Activated CD8-positive, alpha-beta memory T cell treated with anti-CD3 and anti-CD28 coated beads, Interleukin-2, amount 10 ng/mL, durations not matched to agents 7 days and 5 days (primary cell): ENCODE measurements around the gene PPP1CC. TPM values are rescaled to one million over a fixed set of nuclear protein-coding genes. Genes with fewer than 3 reads are reported as not detected.
"Not testable (repeated sequence)": the region's sequence is repeated elsewhere in the genome, so short reads cannot be mapped to it uniquely, and the experiment has no call there.

Source experiments
- ATAC-seq: fragments of 150-1000 bp; cut with Tn5 transposase; one replicate; pipeline ENCODE4 v1.10.0; 2021; ENCODE audit warnings: moderate library complexity
- CTCF ChIA-PET: fragments of 350-600 bp; sonication (Branson Sonifier 250); formaldehyde crosslinking; loops from one replicate; lab custom pipeline; 2021; ENCODE audit warnings: antibody characterized with exemption; lab: Charles Lee
- DNase-seq: peaks from one replicate; pipeline ENCODE4 v3.0.0-alpha.2; 2020
- H3K27ac Mint-ChIP-seq: one replicate; pipeline ENCODE4 v1.8.0; 2021; ENCODE audit warnings: mild to moderate bottlenecking, mixed read lengths
- H3K27me3 Mint-ChIP-seq: one replicate; pipeline ENCODE4 v1.8.0; 2021; ENCODE audit warnings: mixed read lengths
- H3K36me3 Mint-ChIP-seq: one replicate; pipeline ENCODE4 v1.8.0; 2021; ENCODE audit warnings: mild to moderate bottlenecking, mixed read lengths
- H3K4me1 Mint-ChIP-seq: one replicate; pipeline ENCODE4 v1.8.0; 2021; ENCODE audit warnings: mixed read lengths
- H3K4me3 Mint-ChIP-seq: one replicate; pipeline ENCODE4 v1.8.0; 2021; ENCODE audit warnings: mild to moderate bottlenecking, moderate library complexity, mixed read lengths
- H3K9me3 Mint-ChIP-seq: one replicate; pipeline ENCODE4 v1.8.0; 2022; ENCODE audit warnings: low read depth, mixed read lengths
- total RNA-seq, 2 experiments: library from RNA; stranded (reverse); gene quantifications; one replicate each; pipeline ENCODE4 v1.2.3, GENCODE V29; 2021

PPP1CC gene
- total RNA-seq, 2 experiments from 2014 or later: 174 to 200 TPM

DNA sequence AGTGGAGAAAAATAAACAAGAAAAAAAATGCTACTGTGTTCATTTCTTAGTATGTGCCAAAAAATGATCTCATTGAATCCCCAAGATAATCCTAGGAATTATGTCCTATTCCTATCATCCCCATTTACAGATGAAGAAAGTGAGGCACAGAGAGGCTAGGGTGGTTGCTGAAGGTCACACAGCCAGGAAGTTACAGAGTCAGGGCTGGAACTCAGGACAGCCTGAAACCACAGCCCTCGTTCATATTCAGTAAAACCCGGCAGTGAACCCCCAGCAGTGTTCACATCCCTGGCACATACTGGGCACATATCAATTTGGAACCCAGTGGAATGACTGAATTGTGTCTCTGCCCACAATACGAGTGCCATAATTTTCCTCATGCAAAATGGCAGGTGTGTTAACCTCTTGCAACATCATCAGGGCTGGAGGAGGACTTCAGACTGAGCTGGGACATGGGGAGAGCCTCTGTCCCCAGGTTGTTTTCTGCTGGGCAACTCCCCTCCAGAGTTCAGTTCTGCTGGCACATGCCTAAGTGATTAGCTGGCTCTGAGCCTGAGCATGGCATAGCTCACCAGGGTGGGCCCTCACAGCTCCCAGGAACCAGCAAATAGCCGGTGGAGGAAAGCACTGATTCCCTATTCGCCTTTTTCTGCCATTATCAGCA, 2.0 kb upstream of the PPP1CC start:
- CTCF ChIA-PET: interaction anchor here (1.3 kb wide), 1 partner anchor 17 kb away, joined by 3 read pairs; no protein-coding TSS in a partner anchor

DNA sequence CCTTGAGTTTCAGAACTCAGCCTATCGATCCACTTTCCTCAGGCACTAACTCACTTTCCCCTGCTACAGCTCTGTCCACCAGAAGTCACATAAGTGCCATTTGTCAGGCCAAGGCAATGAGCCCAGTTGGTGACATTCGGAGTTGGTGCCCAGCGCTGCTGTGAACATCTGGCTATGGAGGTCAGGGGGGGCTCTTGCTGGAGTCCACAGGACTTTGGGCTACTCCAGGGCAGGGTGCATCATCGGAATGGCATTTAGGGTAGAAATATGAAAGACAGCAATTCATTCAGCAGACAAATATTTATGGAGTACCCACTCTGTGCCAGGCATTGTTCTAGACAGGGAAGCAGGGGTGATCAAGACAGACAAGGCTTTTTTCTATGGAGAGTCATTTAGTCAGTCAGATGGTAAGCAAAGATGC, 1.5 kb upstream of the PPP1CC start:
- DNase-seq: no peak
- H3K27ac Mint-ChIP-seq: no peak overlapping the region
- CTCF ChIA-PET: interaction anchor here (1.3 kb wide), 1 partner anchor 16 kb away, joined by 3 read pairs; no protein-coding TSS in a partner anchor

More for the DNA sequence above, 2.0 kb upstream of the PPP1CC start:
- H3K36me3 Mint-ChIP-seq: peaks cover 18% of the 10 kb centered on the region
- no peak overlapping the region for H3K4me3 Mint-ChIP-seq
- ATAC-seq: no peak
- H3K9me3 Mint-ChIP-seq: no peaks in the 10 kb centered on the region
- H3K27ac Mint-ChIP-seq: no peak overlapping the region
- H3K4me1 Mint-ChIP-seq: peaks cover 21% of the 10 kb centered on the region
- H3K27me3 Mint-ChIP-seq: no peaks in the 10 kb centered on the region
- no peak for DNase-seq

GRCh38 chr12:110743571-110744093, 941 bp upstream of the PPP1CC start:
- no peaks in the 10 kb centered on the region for H3K9me3 Mint-ChIP-seq
- peaks cover 31% of the 10 kb centered on the region for H3K4me1 Mint-ChIP-seq
- DNase-seq (no peak), ATAC-seq (no peak)
- no peaks in the 10 kb centered on the region for H3K27me3 Mint-ChIP-seq
- H3K27ac Mint-ChIP-seq: peak overlapping the region; percentile 84
- CTCF ChIA-PET: interaction anchor here (0.5 to 1.3 kb wide), 3 partner anchors 16 to 144 kb away, joined by 3 to 4 read pairs (median 3); no protein-coding TSS in a partner anchor
- peak overlapping the region; percentile 99 for H3K4me3 Mint-ChIP-seq
- peaks cover 23% of the 10 kb centered on the region for H3K36me3 Mint-ChIP-seq

More for the DNA sequence above, 1.5 kb upstream of the PPP1CC start:
- Mint-ChIP-seq H3K9me3 (no peaks in the 10 kb centered on the region), H3K4me1 (peaks cover 27% of the 10 kb centered on the region), H3K27me3 (no peaks in the 10 kb centered on the region), H3K4me3 (peak overlapping the region; percentile 99), H3K36me3 (peaks cover 22% of the 10 kb centered on the region)
- ATAC-seq: no peak

DNA sequence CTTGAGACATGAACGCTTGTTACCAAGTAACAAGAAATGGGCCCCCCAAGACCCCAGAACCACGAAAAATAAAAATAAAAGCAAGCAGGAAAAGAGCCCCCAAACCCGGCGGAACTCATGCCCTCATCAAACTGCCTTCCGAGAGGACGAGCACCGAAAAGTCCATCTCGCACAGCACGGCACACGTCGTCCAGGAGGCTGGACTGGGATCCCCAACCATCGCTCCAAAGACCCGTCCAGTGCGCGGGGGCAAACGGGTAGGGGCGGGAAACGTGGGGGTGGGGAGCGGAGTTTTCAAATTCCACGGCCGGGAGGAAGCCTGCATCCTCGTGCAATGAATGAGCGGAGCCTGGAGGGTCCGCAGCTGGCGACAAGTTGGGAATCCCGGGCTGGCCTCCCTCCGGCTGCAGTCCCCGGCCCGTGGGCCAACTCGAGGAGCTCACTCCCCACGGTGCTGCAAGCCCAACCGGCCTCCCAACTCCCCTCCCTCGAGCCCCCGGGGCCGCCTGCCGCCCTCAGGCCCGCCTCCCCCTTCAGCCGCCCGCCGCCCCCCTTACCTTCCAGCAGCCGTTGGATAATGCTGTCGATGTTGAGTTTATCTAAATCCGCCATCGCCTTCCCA, 484 bp downstream of the PPP1CC start:
- CTCF ChIA-PET: interaction anchor here (0.8 to 1.4 kb wide), 5 partner anchors 36 to 311 kb away, joined by 3 to 8 read pairs (median 4); partner anchors contain the start of gene ARPC3
- no peaks in the 10 kb centered on the region for H3K9me3 Mint-ChIP-seq
- DNase-seq (no peak), ATAC-seq (peak; percentile 24)
- H3K4me3 Mint-ChIP-seq: peak overlapping the region; percentile 99
- peak overlapping the region; percentile 99 for H3K27ac Mint-ChIP-seq
- H3K4me1 Mint-ChIP-seq: peaks cover 44% of the 10 kb centered on the region
- H3K27me3 Mint-ChIP-seq: no peaks in the 10 kb centered on the region
- H3K36me3 Mint-ChIP-seq: peaks cover 27% of the 10 kb centered on the region

DNA sequence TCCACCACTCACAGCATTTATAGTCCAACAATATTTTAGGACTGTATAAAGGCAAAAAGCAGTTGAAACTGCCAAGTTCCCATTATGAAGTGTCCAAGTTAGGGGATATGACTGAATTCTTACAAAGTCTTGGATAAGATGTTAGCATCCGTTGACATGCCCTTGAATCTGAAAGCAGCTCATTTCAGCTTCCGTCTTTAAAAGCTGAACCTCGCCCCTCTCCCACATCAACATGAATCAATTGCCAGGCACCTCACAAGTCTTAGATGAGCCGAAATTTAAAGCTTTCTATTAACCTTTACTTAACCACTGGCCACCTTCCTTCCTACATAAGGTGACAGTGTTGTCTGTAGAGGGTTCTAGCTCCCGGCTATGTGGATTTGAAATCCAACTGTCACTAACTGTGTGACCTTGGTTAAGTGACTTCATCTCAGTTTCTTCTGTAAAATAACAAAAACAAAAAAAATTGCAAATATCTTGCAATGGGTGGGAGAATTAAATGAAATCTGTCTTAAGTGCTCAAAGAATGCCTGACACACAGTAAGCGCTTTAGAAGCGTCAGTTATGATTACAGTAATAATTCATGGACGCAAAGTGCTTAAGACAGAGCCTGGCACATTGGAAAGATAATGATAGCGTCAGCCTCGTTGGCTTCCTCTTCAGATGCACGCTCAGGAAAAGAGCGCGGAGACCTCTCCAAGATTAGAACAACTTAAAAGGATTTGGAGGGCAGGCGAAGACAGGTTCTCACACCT, 1.2 kb downstream of the PPP1CC start:
- Mint-ChIP-seq H3K4me3 (peak overlapping the region; percentile 99), H3K4me1 (peaks cover 50% of the 10 kb centered on the region), H3K27me3 (no peaks in the 10 kb centered on the region), H3K27ac (peak overlapping the region; percentile 99), H3K9me3 (no peaks in the 10 kb centered on the region), H3K36me3 (peaks cover 32% of the 10 kb centered on the region)
- ATAC-seq: no peak
- DNase-seq: peak; percentile 58
- CTCF ChIA-PET: interaction anchor here (0.6 to 2.9 kb wide), 7 partner anchors 11 to 310 kb away, joined by 3 to 12 read pairs (median 4); partner anchors contain the start of genes ARPC3, FAM216A and GPN3

GRCh38 chr12:110739894-110740293, 2.8 kb downstream of the PPP1CC start:
- Mint-ChIP-seq H3K9me3 (no peaks in the 10 kb centered on the region), H3K27me3 (no peaks in the 10 kb centered on the region), H3K27ac (peak overlapping the region; percentile 89), H3K4me3 (peak overlapping the region; percentile 99), H3K36me3 (peaks cover 42% of the 10 kb centered on the region), H3K4me1 (peaks cover 62% of the 10 kb centered on the region)
- CTCF ChIA-PET: interaction anchor here (0.8 to 2.9 kb wide), 5 partner anchors 9 to 309 kb away, joined by 3 to 12 read pairs (median 4); no protein-coding TSS in a partner anchor
- peak; percentile 21 for ATAC-seq
- no peak for DNase-seq

DNA sequence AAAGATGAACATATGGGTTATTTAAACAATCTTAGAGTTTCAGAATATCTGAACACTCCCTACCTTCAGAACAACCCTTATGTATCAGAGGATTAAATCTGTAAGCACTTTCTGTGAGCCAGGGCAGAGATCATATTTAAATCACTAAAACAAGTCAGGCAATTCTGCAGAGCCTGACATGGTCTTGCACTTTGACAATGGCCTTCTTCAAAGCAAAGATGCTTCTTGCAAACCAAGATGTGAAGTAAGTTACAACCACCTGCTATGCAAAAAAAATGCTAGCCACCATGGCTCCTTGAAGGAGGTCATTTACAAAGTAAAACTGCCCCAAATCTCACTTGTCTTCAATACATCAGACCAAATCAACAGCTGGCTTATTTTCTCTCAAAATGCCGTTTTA, 3.2 kb downstream of the PPP1CC start:
- Mint-ChIP-seq H3K9me3 (no peaks in the 10 kb centered on the region), H3K36me3 (peaks cover 45% of the 10 kb centered on the region), H3K4me1 (peaks cover 65% of the 10 kb centered on the region), H3K4me3 (peak overlapping the region; percentile 99), H3K27ac (peak overlapping the region; percentile 89), H3K27me3 (no peaks in the 10 kb centered on the region)
- no peak for ATAC-seq
- DNase-seq: no peak
- CTCF ChIA-PET: interaction anchor here (0.8 to 2.9 kb wide), 5 partner anchors 9 to 308 kb away, joined by 3 to 12 read pairs (median 4); no protein-coding TSS in a partner anchor

DNA sequence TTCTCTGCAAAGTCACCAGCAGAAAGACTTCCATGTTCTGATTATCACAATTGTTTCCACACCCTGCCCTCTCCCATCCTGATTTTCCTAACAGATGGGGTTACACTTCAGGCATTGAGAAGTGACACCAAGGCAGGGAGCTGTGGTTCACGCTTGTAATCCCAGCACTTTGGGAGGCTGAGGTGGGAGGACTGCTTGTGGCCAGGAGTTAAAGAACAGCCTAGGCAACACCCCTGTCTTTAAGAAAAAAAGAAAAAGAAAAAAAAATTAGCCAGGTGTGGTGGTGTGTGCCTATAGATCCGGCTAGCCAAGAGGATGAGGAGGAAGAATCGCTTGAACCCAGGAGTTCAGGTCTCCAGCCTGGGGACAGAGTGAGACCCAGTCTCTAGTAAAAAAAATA, 5.2 kb downstream of the PPP1CC start:
- H3K4me3 Mint-ChIP-seq: peak overlapping the region; percentile 72
- no peaks in the 10 kb centered on the region for H3K27me3 Mint-ChIP-seq
- H3K36me3 Mint-ChIP-seq: peaks cover 53% of the 10 kb centered on the region

GRCh38 chr12:110737016-110737415, 5.7 kb downstream of the PPP1CC start:
- not testable (repeated sequence) for H3K27me3 Mint-ChIP-seq, ATAC-seq, DNase-seq, H3K9me3 Mint-ChIP-seq
- CTCF ChIA-PET: interaction anchor here (0.7 to 2.2 kb wide), 4 partner anchors 9 to 45 kb away, joined by 3 to 9 read pairs (median 3); no protein-coding TSS in a partner anchor
- H3K4me1 Mint-ChIP-seq: peaks cover 75% of the 10 kb centered on the region
- H3K36me3 Mint-ChIP-seq: peaks cover 57% of the 10 kb centered on the region
- peak overlapping the region; percentile 41 for H3K4me3 Mint-ChIP-seq
- H3K27ac Mint-ChIP-seq: peak overlapping the region; percentile 85

More for the DNA sequence above, 5.2 kb downstream of the PPP1CC start:
- Mint-ChIP-seq H3K4me1 (peaks cover 70% of the 10 kb centered on the region), H3K27ac (peak overlapping the region; percentile 85), H3K9me3 (no peaks in the 10 kb centered on the region)
- no peak for ATAC-seq
- DNase-seq: no peak
- CTCF ChIA-PET: interaction anchor here (0.7 to 2.2 kb wide), 4 partner anchors 9 to 46 kb away, joined by 3 to 9 read pairs (median 3); no protein-coding TSS in a partner anchor

DNA sequence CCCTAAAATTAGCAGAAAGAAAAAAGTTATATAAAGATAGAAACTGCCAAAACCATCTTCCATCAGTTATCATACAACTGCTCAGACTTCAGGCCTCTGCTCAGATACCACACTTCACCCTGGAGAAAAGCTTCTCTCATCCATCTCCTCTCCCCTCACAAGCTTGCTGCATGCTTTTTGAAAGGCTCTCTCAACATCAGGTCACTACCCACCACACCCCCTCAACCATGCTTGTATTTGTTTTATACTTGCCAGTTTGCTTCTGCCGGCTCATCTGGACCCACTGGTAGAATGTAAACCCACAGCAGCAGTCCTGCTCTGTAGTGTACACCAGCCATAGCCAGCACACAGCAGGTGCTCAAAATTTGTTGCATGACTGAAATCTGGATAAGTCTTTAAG, 8.8 kb downstream of the PPP1CC start:
- CTCF ChIA-PET: interaction anchor here (1.1 to 1.2 kb wide), 2 partner anchors 131 to 265 kb away, joined by 3 read pairs; partner anchors contain the start of gene FAM216A
- peak overlapping the region; percentile 60 for H3K27ac Mint-ChIP-seq
- DNase-seq: peak; percentile 39
- peaks cover 60% of the 10 kb centered on the region for H3K36me3 Mint-ChIP-seq
- H3K4me3 Mint-ChIP-seq: no peak overlapping the region
- ATAC-seq: no peak
- peaks cover 81% of the 10 kb centered on the region for H3K4me1 Mint-ChIP-seq
- no peaks in the 10 kb centered on the region for H3K9me3 Mint-ChIP-seq
- H3K27me3 Mint-ChIP-seq: no peaks in the 10 kb centered on the region

GRCh38 chr12:110733089-110733715, 9.5 kb downstream of the PPP1CC start:
- no peaks in the 10 kb centered on the region for H3K27me3 Mint-ChIP-seq
- H3K36me3 Mint-ChIP-seq: peaks cover 61% of the 10 kb centered on the region
- no peak for ATAC-seq
- H3K9me3 Mint-ChIP-seq: no peaks in the 10 kb centered on the region
- no peak overlapping the region for H3K4me3 Mint-ChIP-seq
- CTCF ChIA-PET: interaction anchor here (1.1 to 1.2 kb wide), 2 partner anchors 131 to 264 kb away, joined by 3 read pairs; partner anchors contain the start of gene FAM216A
- peak; percentile 2 for DNase-seq
- peaks cover 80% of the 10 kb centered on the region for H3K4me1 Mint-ChIP-seq
- peak overlapping the region; percentile 46 for H3K27ac Mint-ChIP-seq

DNA sequence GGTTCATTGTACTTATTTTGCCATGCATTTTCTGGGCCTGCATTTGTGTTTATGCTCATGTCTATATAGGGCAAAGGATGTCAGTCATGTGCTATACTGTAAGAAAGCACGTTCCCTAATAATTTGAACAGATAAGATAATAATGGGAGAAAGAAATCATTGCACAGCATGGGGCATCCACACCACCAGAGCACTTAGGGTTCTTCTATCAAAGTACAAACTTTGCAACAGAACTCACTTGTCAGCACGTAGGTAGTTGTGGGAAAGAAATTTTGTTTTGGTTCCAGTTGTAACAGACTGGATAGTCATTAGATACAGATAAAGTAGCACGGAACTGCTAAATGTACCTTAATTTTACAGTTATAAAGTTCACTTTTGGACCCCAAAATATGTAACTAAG, 10.1 kb downstream of the PPP1CC start:
- Mint-ChIP-seq H3K27me3 (no peaks in the 10 kb centered on the region), H3K27ac (no peak overlapping the region), H3K9me3 (no peaks in the 10 kb centered on the region), H3K4me1 (peaks cover 79% of the 10 kb centered on the region), H3K36me3 (peaks cover 64% of the 10 kb centered on the region), H3K4me3 (no peak overlapping the region)
- ATAC-seq (no peak), DNase-seq (no peak)
- CTCF ChIA-PET: interaction anchor here (1.2 kb wide), 1 partner anchor 130 kb away, joined by 3 read pairs; no protein-coding TSS in a partner anchor
